ENCODE measurements around the gene GTPBP6.
"Not testable (repeated sequence)": the region's sequence is repeated elsewhere in the genome, so short reads cannot be mapped to it uniquely, and the experiment has no call there.

DNA sequence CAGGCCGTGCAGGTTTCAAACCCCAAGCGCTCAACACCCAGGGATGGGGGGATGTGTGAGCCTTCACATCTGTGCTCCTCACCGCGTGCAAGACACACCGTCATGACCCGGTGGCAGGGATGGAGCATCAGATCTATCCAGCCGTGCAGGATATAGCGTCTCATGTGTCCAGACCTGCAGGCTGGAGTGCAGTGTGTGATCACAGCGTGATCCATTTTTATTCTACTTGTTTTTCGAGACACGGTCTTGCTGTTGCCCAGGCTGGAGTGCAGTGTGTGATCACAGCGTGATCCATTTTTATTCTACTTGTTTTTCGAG is 32.7 kb upstream of the GTPBP6 start:
- TF ChIP-seq, protein P1, sequence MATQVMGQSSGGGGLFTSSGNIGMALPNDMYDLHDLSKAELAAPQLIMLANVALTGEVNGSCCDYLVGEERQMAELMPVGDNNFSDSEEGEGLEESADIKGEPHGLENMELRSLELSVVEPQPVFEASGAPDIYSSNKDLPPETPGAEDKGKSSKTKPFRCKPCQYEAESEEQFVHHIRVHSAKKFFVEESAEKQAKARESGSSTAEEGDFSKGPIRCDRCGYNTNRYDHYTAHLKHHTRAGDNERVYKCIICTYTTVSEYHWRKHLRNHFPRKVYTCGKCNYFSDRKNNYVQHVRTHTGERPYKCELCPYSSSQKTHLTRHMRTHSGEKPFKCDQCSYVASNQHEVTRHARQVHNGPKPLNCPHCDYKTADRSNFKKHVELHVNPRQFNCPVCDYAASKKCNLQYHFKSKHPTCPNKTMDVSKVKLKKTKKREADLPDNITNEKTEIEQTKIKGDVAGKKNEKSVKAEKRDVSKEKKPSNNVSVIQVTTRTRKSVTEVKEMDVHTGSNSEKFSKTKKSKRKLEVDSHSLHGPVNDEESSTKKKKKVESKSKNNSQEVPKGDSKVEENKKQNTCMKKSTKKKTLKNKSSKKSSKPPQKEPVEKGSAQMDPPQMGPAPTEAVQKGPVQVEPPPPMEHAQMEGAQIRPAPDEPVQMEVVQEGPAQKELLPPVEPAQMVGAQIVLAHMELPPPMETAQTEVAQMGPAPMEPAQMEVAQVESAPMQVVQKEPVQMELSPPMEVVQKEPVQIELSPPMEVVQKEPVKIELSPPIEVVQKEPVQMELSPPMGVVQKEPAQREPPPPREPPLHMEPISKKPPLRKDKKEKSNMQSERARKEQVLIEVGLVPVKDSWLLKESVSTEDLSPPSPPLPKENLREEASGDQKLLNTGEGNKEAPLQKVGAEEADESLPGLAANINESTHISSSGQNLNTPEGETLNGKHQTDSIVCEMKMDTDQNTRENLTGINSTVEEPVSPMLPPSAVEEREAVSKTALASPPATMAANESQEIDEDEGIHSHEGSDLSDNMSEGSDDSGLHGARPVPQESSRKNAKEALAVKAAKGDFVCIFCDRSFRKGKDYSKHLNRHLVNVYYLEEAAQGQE (IDR thresholded peaks at IDR 0.05; ENCODE audit: insufficient read depth in 1 of 2, low read depth in 2 of 2, low read length in 1 of 2), result not testable (repeated sequence)
- TF ChIP-seq, protein P2, sequence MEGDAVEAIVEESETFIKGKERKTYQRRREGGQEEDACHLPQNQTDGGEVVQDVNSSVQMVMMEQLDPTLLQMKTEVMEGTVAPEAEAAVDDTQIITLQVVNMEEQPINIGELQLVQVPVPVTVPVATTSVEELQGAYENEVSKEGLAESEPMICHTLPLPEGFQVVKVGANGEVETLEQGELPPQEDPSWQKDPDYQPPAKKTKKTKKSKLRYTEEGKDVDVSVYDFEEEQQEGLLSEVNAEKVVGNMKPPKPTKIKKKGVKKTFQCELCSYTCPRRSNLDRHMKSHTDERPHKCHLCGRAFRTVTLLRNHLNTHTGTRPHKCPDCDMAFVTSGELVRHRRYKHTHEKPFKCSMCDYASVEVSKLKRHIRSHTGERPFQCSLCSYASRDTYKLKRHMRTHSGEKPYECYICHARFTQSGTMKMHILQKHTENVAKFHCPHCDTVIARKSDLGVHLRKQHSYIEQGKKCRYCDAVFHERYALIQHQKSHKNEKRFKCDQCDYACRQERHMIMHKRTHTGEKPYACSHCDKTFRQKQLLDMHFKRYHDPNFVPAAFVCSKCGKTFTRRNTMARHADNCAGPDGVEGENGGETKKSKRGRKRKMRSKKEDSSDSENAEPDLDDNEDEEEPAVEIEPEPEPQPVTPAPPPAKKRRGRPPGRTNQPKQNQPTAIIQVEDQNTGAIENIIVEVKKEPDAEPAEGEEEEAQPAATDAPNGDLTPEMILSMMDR (IDR thresholded peaks at IDR 0.05), result not testable (repeated sequence)
- TF ChIP-seq POLR2AphosphoS5 (IDR thresholded peaks at IDR 0.05; ENCODE audit: low read depth, low read length), result not testable (repeated sequence)

Data from Panc1 (cell line).